Activated CD4-positive, alpha-beta memory T cell treated with anti-CD3 and anti-CD28 coated beads, Interleukin-2, amount 10 ng/mL, durations not matched to agents 7 days and 5 days (primary cell): ENCODE measurements around the gene FDPS. TPM values are rescaled to one million over a fixed set of nuclear protein-coding genes. Genes with fewer than 3 reads are reported as not detected.

Experiments used
- CTCF ChIA-PET: fragments of 350-600 bp; sonication (Branson Sonifier 250); formaldehyde crosslinking; loops from one replicate; lab custom pipeline; 2021; ENCODE audit warnings: antibody characterized with exemption, inconsistent platforms; lab: Charles Lee
- POLR2A ChIA-PET: fragments of 350-600 bp; sonication (Branson Sonifier 250); formaldehyde crosslinking; loops from one replicate; lab custom pipeline; 2021; ENCODE audit warnings: antibody characterized with exemption; lab: Charles Lee
- DNase-seq: peaks from one replicate; pipeline ENCODE4 v3.0.0-alpha.2; 2020
- H3K27ac Mint-ChIP-seq: one replicate; pipeline ENCODE4 v1.8.0; 2021; ENCODE audit warnings: mild to moderate bottlenecking, mixed read lengths
- H3K27me3 Mint-ChIP-seq: one replicate; pipeline ENCODE4 v1.8.0; 2021; ENCODE audit warnings: mixed read lengths
- H3K36me3 Mint-ChIP-seq: one replicate; pipeline ENCODE4 v1.8.0; 2021; ENCODE audit warnings: low read depth, mixed read lengths
- H3K4me1 Mint-ChIP-seq: one replicate; pipeline ENCODE4 v1.8.0; 2021; ENCODE audit warnings: mixed read lengths
- H3K4me3 Mint-ChIP-seq: one replicate; pipeline ENCODE4 v1.8.0; 2021; ENCODE audit warnings: mild to moderate bottlenecking, mixed read lengths
- H3K9me3 Mint-ChIP-seq: one replicate; pipeline ENCODE4 v1.8.0; 2021; ENCODE audit warnings: mixed read lengths
- total RNA-seq, 2 experiments: library from RNA; stranded (reverse); gene quantifications; one replicate each; pipeline ENCODE4 v1.2.3, GENCODE V29; 2021

The FDPS gene
- total RNA-seq, 2 experiments from 2014 or later, result 350 to 352 TPM

GRCh38 chr1:155305881-155306391 lies 2.7 kb upstream of the FDPS start:
- CTCF ChIA-PET, result interaction anchor here (0.6 to 0.8 kb wide), 3 partner anchors 18 to 300 kb away, joined by 3 read pairs; no protein-coding TSS in a partner anchor
- POLR2A ChIA-PET, result interaction anchor here (1.7 kb wide), 1 partner anchor 33 kb away, joined by 3 read pairs; the partner anchor contains the start of gene CLK2
- no peak overlapping the region for H3K4me3 Mint-ChIP-seq

DNA sequence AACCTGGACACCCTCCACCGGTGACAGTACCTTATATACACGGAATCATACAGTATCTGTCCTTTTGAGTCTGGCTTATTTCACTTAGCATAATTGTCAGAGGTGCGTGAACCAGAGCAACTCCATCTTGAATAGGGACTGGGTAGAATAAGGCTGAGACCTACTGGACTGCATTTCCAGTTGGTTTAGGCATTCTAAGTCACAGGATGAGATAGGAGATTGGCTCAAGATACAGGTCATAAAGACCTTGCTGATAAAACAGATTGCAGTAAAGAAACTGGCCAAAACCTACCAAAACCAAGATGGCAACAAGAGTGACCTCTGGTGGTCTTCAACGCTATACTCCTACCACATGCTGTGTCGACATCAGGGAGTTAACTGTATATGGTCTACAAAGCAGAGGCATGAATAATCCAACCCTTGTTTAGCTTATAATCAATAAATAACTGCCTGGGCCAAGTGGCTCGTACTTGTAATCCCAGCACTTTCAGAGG lies 1.4 kb upstream of the FDPS start:
- Mint-ChIP-seq H3K4me3 (peak overlapping the region; percentile 17), H3K27ac (peak overlapping the region; percentile 97), H3K27me3 (no peaks in the 10 kb centered on the region), H3K4me1 (peaks cover 40% of the 10 kb centered on the region), H3K36me3 (peaks cover 32% of the 10 kb centered on the region), H3K9me3 (no peaks in the 10 kb centered on the region)
- ChIA-PET POLR2A (interaction anchor here (0.9 to 6.1 kb wide), 9 partner anchors 11 to 155 kb away, joined by 3 to 50 read pairs (median 6); partner anchors contain the start of genes CLK2, RUSC1 and SCAMP3), CTCF (interaction anchor here (0.8 to 2.3 kb wide), 8 partner anchors 14 to 135 kb away, joined by 3 to 39 read pairs (median 4); partner anchors contain the start of genes KRTCAP2 and RUSC1)
- DNase-seq, result no peak

More at GRCh38 chr1:155305881-155306391, 2.7 kb upstream of the FDPS start:
- no peaks in the 10 kb centered on the region for H3K9me3 Mint-ChIP-seq
- H3K27me3 Mint-ChIP-seq, result no peaks in the 10 kb centered on the region
- peaks cover 27% of the 10 kb centered on the region for H3K4me1 Mint-ChIP-seq
- H3K27ac Mint-ChIP-seq, result peak overlapping the region; percentile 21
- DNase-seq, result no peak
- peaks cover 20% of the 10 kb centered on the region for H3K36me3 Mint-ChIP-seq

- Mint-ChIP-seq H3K4me3 (peak overlapping the region; percentile 92), H3K36me3 (peaks cover 45% of the 10 kb centered on the region), H3K9me3 (no peaks in the 10 kb centered on the region), H3K4me1 (peaks cover 50% of the 10 kb centered on the region), H3K27me3 (no peaks in the 10 kb centered on the region), H3K27ac (peak overlapping the region; percentile 97)
- ChIA-PET POLR2A (interaction anchor here (1.5 to 6.1 kb wide), 2 partner anchors 13 to 64 kb away, joined by 4 to 50 read pairs; partner anchors contain the start of gene RUSC1), CTCF (interaction anchor here (1.6 kb wide), 1 partner anchor 59 kb away, joined by 7 read pairs; no protein-coding TSS in a partner anchor)
- no peak for DNase-seq
Measured at GRCh38 chr1:155309423-155310021, 856 bp downstream of the FDPS start.

DNA sequence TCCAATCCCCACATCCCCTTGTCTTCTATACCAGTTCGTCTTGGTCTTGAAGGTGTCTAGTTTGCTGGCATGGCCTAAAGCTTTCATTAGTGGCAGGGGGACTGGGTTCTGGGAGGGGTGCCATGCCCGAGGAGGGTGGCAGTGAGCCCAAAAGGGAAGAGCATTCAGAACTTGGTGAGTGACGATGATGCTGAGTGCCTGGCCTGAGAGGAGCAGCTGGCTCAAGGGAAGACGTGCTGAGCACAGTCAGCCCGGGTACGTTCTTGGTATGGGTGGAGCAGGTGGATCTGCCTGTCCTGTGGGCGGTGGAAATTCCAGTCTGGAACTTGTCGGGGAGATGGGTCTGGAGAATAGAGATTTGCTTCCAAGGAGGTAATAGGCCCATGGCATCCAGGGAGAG lies 4.6 kb downstream of the FDPS start:
- H3K4me3 Mint-ChIP-seq, result no peak overlapping the region
- no peaks in the 10 kb centered on the region for H3K27me3 Mint-ChIP-seq
- H3K9me3 Mint-ChIP-seq, result no peaks in the 10 kb centered on the region
- ChIA-PET CTCF (interaction anchor here (0.8 to 1.3 kb wide), 3 partner anchors 10 to 62 kb away, joined by 3 to 4 read pairs (median 4); no protein-coding TSS in a partner anchor), POLR2A (interaction anchor here (1.6 kb wide), 1 partner anchor 40 kb away, joined by 5 read pairs; the partner anchor contains the start of gene CLK2)
- H3K36me3 Mint-ChIP-seq, result peaks cover 61% of the 10 kb centered on the region
- no peak overlapping the region for H3K27ac Mint-ChIP-seq
- no peak for DNase-seq
- peaks cover 39% of the 10 kb centered on the region for H3K4me1 Mint-ChIP-seq

- peaks cover 44% of the 10 kb centered on the region for H3K4me1 Mint-ChIP-seq
- DNase-seq, result no peak
Measured at GRCh38 chr1:155316922-155317321, 8.3 kb downstream of the FDPS start.

DNA sequence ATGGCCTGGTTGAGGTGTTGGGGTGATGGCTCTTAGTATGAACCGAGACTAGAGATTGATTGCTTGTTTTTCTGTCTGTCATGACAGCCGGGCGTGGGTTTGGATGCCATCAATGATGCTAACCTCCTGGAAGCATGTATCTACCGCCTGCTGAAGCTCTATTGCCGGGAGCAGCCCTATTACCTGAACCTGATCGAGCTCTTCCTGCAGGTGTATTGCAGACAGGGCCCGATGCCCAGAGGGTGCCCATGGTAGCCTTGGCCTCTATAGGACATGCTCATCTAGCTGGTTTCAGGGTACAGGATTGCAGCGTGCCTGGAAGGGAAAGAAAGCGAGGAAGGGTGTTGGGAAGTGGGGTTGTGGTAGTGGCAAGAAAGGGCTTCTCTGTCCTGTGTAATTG lies 9.4 kb downstream of the FDPS start:
- Mint-ChIP-seq H3K4me3 (no peak overlapping the region), H3K36me3 (peaks cover 50% of the 10 kb centered on the region), H3K27me3 (no peaks in the 10 kb centered on the region), H3K27ac (no peak overlapping the region), H3K4me1 (peaks cover 43% of the 10 kb centered on the region), H3K9me3 (no peaks in the 10 kb centered on the region)
- ChIA-PET POLR2A (interaction anchor here (0.7 to 2.3 kb wide), 3 partner anchors 10 to 45 kb away, joined by 3 to 9 read pairs (median 5); partner anchors contain the start of genes CLK2 and FDPS), CTCF (interaction anchor here (0.9 kb wide), 1 partner anchor 67 kb away, joined by 4 read pairs; no protein-coding TSS in a partner anchor)
- no peak for DNase-seq

More at GRCh38 chr1:155316922-155317321, 8.3 kb downstream of the FDPS start:
- POLR2A ChIA-PET, result interaction anchor here (0.6 to 2.3 kb wide), 2 partner anchors 9 to 44 kb away, joined by 3 to 9 read pairs; partner anchors contain the start of gene FDPS
- H3K27ac Mint-ChIP-seq, result peak overlapping the region; percentile 12
- H3K27me3 Mint-ChIP-seq, result no peaks in the 10 kb centered on the region
- H3K4me3 Mint-ChIP-seq, result no peak overlapping the region
- no peaks in the 10 kb centered on the region for H3K9me3 Mint-ChIP-seq
- CTCF ChIA-PET, result interaction anchor here (0.9 to 1.2 kb wide), 3 partner anchors 9 to 66 kb away, joined by 3 read pairs; partner anchors contain the start of gene FDPS
- H3K36me3 Mint-ChIP-seq, result peaks cover 58% of the 10 kb centered on the region

DNA sequence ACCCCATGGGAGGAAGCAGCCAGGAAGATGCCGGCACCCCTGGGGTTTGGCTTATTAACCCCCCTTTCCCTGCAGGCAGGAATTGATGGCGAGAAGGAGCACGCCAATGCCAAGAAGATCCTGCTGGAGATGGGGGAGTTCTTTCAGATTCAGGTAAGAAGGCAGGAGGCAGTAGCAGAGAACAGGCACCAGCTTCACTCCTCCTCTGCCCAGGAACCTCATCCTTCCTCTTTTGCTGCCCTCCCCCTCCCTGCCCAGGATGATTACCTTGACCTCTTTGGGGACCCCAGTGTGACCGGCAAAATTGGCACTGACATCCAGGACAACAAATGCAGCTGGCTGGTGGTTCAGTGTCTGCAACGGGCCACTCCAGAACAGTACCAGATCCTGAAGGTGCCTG lies 10.9 kb downstream of the FDPS start:
- H3K27ac Mint-ChIP-seq, result no peak overlapping the region
- no peak for DNase-seq
- CTCF ChIA-PET, result interaction anchor here (1.4 to 5.5 kb wide), 2 partner anchors 68 to 112 kb away, joined by 4 to 78 read pairs; partner anchors contain the start of gene THBS3
- no peaks in the 10 kb centered on the region for H3K9me3 Mint-ChIP-seq
- no peak overlapping the region for H3K4me3 Mint-ChIP-seq
- POLR2A ChIA-PET, result interaction anchor here (0.7 to 6.2 kb wide), 6 partner anchors 10 to 217 kb away, joined by 3 to 50 read pairs (median 7); partner anchors contain the start of genes CLK2, ENTREP3 and FDPS
- H3K4me1 Mint-ChIP-seq, result peaks cover 38% of the 10 kb centered on the region
- peaks cover 41% of the 10 kb centered on the region for H3K36me3 Mint-ChIP-seq
- H3K27me3 Mint-ChIP-seq, result no peaks in the 10 kb centered on the region

GRCh38 chr1:155320252-155320651 lies 11.6 kb downstream of the FDPS start:
- Mint-ChIP-seq H3K9me3 (no peaks in the 10 kb centered on the region), H3K4me1 (peaks cover 41% of the 10 kb centered on the region), H3K27me3 (no peaks in the 10 kb centered on the region), H3K36me3 (peaks cover 36% of the 10 kb centered on the region), H3K4me3 (peak overlapping the region; percentile 66), H3K27ac (peak overlapping the region; percentile 46)
- ChIA-PET CTCF (interaction anchor here (0.6 to 5.5 kb wide), 7 partner anchors 9 to 235 kb away, joined by 3 to 78 read pairs (median 3); partner anchors contain the start of genes FDPS and THBS3), POLR2A (interaction anchor here (1.0 to 6.2 kb wide), 5 partner anchors 10 to 70 kb away, joined by 3 to 50 read pairs (median 3); partner anchors contain the start of genes ENTREP3 and FDPS)
- peak; percentile 22 for DNase-seq

DNA sequence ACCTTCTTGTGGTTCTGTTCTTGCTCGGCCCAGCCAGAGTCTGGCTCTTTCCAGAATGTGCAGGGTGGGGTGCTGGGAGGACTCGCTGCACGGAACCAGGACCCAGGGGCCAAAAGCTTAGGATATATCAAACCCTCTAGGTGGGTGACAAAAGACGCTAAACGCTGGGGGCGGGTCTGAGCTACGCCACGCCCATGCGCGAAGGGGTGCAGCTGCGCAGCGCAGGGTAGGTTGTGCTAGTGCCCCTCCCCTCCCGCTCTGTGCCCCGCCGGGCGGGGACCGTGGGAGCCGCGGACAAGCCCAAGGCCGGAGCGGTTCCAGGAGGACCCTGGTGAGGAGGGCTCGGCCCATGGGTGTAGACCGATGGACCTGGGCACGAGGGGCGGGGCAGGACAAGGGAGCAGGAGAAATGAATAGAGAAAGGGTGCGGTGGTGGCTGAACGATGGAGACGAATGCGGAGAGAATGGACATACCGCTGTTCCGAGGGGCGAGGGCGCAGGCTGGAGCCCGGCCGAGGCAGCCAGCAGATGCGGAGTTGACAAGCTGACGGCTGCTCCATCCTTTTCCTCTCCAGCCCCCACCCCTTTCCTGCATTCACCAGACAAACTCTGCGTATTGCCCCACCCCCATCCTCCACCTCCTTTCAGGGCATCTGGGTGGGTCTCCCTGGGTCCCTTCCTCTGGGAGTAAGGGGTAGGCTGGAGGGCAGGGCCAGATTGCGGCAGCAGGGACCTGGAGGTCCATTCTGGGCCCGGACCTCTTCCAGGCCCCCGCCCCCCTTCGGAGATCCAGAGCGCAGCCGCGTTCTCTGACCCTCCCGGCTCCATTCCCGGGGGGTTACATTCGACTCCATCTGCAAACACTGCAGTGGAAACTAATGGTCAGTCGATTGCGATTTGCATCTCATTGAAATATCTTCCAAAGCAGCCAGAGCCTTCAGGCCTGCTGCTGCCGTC lies 12.3 kb downstream of the FDPS start, which contains the start of gene RUSC1:
RUSC1 (plus strand) TSS at position 234 of the 957 bp plus-strand sequence. CDS start 880 bp downstream, outside the sequence.
- no peaks in the 10 kb centered on the region for H3K27me3 Mint-ChIP-seq
- H3K9me3 Mint-ChIP-seq, result no peaks in the 10 kb centered on the region
- H3K4me1 Mint-ChIP-seq, result peaks cover 46% of the 10 kb centered on the region
- peaks cover 36% of the 10 kb centered on the region for H3K36me3 Mint-ChIP-seq
- POLR2A ChIA-PET, result interaction anchor here (0.6 to 6.2 kb wide), 7 partner anchors 11 to 77 kb away, joined by 3 to 50 read pairs (median 3); partner anchors contain the start of gene FDPS
- peak; percentile 79 for DNase-seq
- H3K27ac Mint-ChIP-seq, result peak within 1 kb of the TSS; percentile 46
- CTCF ChIA-PET, result interaction anchor here (0.6 to 5.5 kb wide), 9 partner anchors 9 to 236 kb away, joined by 3 to 78 read pairs (median 4); partner anchors contain the start of genes FDPS and THBS3
- H3K4me3 Mint-ChIP-seq, result peak within 1 kb of the TSS; percentile 66

DNA sequence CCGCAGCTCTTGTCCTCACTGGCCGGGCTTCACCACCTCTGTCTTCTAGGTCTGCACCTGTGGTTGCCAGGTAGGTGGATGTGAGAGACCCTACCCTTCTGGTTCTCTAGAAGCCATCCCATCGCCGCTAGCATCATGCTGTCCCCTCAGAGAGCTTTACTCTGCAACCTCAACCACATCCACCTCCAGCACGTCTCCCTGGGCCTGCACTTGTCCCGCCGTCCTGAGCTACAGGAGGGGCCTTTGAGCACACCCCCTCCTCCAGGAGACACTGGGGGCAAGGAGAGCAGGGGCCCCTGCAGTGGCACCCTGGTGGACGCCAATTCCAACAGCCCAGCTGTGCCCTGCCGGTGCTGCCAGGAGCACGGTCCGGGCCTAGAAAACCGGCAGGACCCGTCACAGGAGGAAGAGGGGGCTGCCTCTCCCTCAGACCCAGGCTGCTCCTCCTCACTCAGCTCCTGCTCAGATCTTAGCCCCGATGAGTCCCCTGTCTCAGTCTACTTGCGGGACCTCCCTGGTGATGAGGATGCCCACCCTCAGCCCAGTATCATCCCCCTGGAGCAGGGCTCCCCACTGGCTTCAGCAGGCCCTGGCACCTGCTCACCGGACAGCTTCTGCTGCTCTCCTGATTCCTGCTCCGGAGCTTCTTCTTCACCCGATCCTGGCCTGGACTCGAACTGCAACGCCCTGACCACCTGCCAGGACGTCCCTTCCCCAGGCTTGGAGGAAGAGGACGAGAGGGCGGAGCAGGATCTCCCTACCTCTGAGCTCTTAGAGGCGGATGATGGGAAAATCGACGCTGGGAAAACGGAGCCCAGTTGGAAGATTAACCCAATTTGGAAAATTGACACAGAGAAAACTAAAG lies 13.2 kb downstream of the FDPS start:
- peak overlapping the region; percentile 19 for H3K27ac Mint-ChIP-seq

More for the DNA sequence above, 13.2 kb downstream of the FDPS start:
- POLR2A ChIA-PET, result interaction anchor here (0.6 to 6.2 kb wide), 7 partner anchors 12 to 78 kb away, joined by 3 to 50 read pairs (median 10); partner anchors contain the start of genes CLK2 and FDPS
- H3K9me3 Mint-ChIP-seq, result no peaks in the 10 kb centered on the region
- peak overlapping the region; percentile 66 for H3K4me3 Mint-ChIP-seq
- no peaks in the 10 kb centered on the region for H3K27me3 Mint-ChIP-seq
- H3K4me1 Mint-ChIP-seq, result peaks cover 50% of the 10 kb centered on the region
- DNase-seq, result no peak
- H3K36me3 Mint-ChIP-seq, result peaks cover 32% of the 10 kb centered on the region
- CTCF ChIA-PET, result interaction anchor here (1.0 to 5.5 kb wide), 11 partner anchors 10 to 236 kb away, joined by 3 to 78 read pairs (median 4); partner anchors contain the start of genes CLK2, FDPS, MTX1 and SCAMP3
